ENCODE data around the gene RIIAD1. TPM values are rescaled to one million over a fixed set of nuclear protein-coding genes. Genes with fewer than 3 reads are reported as not detected.
A peak's percentile ranks its signal among the peaks of the same experiment; 100 is the strongest.

RIIAD1 gene
- total and polyA plus RNA-seq, 8 donors: 1.4 TPM; not detected in 7

- TF ChIP-seq POLR2AphosphoS5 (IDR thresholded peaks at IDR 0.05) (no peak), CTCF (IDR thresholded peaks at IDR 0.05) (no peak), EP300 (IDR thresholded peaks at IDR 0.05) (no peak), POLR2A (IDR thresholded peaks at IDR 0.05) (no peak)
- Histone ChIP-seq H3K27ac (no peak overlapping the region), H3K36me3 (peaks cover 20 to 74% (median 54%) of the 10 kb centered on the region in 4 donors), H3K4me3 (no peak overlapping the region), H3K27me3 (no peaks in the 10 kb centered on the region), H3K9me3 (no peaks in the 10 kb centered on the region), H3K4me1 (no peaks in the 10 kb centered on the region)
- 85 to 94% (median 86%) methylated on average over 3 of the region's 3 CpGs for WGBS, 5 donors
- intact Hi-C loops (cut with DNase I; ENCODE audit: low total_unique reads): no loop called here
- no peak for DNase-seq
Measured at GRCh38 chr1:151692226-151692625, 29.1 kb upstream of the RIIAD1 start.

GRCh38 chr1:151693057-151693651 lies 28.2 kb upstream of the RIIAD1 start:
- H3K4me3 ChIP-seq: no peak overlapping the region
- DNase-seq: peak in 1 of 2 donors; percentile 65
- TF ChIP-seq EP300 (IDR thresholded peaks at IDR 0.05) (no peak), CTCF (IDR thresholded peaks at IDR 0.05) (peak in 2 of 7 experiments; percentile 28 to 31)
- no peaks in the 10 kb centered on the region for H3K4me1 ChIP-seq
- H3K27me3 ChIP-seq: no peaks in the 10 kb centered on the region
- H3K9me3 ChIP-seq: no peaks in the 10 kb centered on the region
- H3K27ac ChIP-seq: no peak overlapping the region
- 68 to 82% (median 76%) methylated on average over 4 of the region's 4 CpGs for WGBS, 5 donors
- H3K36me3 ChIP-seq: peaks cover 26 to 80% (median 58%) of the 10 kb centered on the region in 4 donors
- intact Hi-C loops (cut with DNase I; ENCODE audit: low total_unique reads): no loop called here

DNA sequence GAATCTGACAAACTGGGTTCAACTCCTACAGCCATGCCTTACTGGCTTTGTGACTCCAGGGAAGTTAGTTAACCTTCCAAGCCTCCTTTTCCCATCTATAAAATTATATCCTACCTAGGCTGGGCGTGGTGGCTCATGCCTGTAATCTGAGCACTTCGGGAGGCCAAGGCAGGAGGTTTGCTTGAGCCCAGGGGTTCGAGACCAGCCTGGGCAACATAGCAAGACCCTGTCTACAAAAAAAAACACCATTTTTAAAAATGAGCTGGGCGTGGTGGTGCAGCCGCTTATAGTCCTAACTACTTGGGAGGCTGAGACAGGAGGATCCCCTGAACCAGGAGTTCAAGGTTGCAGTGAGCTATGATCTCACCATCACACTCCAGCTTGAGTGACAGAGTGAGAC lies 19.8 kb upstream of the RIIAD1 start:
- no peak overlapping the region for H3K4me3 ChIP-seq
- intact Hi-C loops (cut with DNase I; ENCODE audit: low total_unique reads): no loop called here
- H3K27ac ChIP-seq: no peak overlapping the region
- peaks cover 0 to 8% (median 0%) of the 10 kb centered on the region in 4 donors for H3K4me1 ChIP-seq
- 95 to 100% (median 97%) methylated on average over 5 of the region's 5 CpGs for WGBS, 5 donors
- no peaks in the 10 kb centered on the region for H3K27me3 ChIP-seq
- TF ChIP-seq POLR2AphosphoS5 (IDR thresholded peaks at IDR 0.05): no peak
- no peak for TF ChIP-seq POLR2A (IDR thresholded peaks at IDR 0.05)
- TF ChIP-seq CTCF (IDR thresholded peaks at IDR 0.05): no peak
- TF ChIP-seq EP300 (IDR thresholded peaks at IDR 0.05): no peak
- peaks cover 29 to 57% (median 56%) of the 10 kb centered on the region in 4 donors for H3K36me3 ChIP-seq
- no peak for DNase-seq
- no peaks in the 10 kb centered on the region for H3K9me3 ChIP-seq

GRCh38 chr1:151702936-151703335 lies 18.4 kb upstream of the RIIAD1 start:
- 39 to 47% (median 43%) methylated on average over 5 to 8 of the region's 8 CpGs for WGBS, 5 donors
- Histone ChIP-seq H3K4me1 (peaks cover 0 to 8% (median 0%) of the 10 kb centered on the region in 4 donors), H3K9me3 (no peaks in the 10 kb centered on the region), H3K27me3 (no peaks in the 10 kb centered on the region), H3K27ac (no peak overlapping the region), H3K36me3 (peaks cover 16 to 43% (median 42%) of the 10 kb centered on the region in 4 donors), H3K4me3 (no peak overlapping the region)
- no peak for DNase-seq
- no peak for TF ChIP-seq CTCF (IDR thresholded peaks at IDR 0.05)
- TF ChIP-seq POLR2AphosphoS5 (IDR thresholded peaks at IDR 0.05): no peak
- no peak for TF ChIP-seq POLR2A (IDR thresholded peaks at IDR 0.05)
- TF ChIP-seq EP300 (IDR thresholded peaks at IDR 0.05): no peak
- intact Hi-C loops (cut with DNase I; ENCODE audit: low total_unique reads): no loop called here

Measured in stomach (tissue), 9 donors.